ENCODE measurements around the gene OR2F1. TPM values are rescaled to one million over a fixed set of nuclear protein-coding genes. Genes with fewer than 3 reads are reported as not detected.
A peak's percentile ranks its signal among the peaks of the same experiment; 100 is the strongest.

OR2F1 gene
- total and polyA plus RNA-seq, 7 donors: not detected

DNA sequence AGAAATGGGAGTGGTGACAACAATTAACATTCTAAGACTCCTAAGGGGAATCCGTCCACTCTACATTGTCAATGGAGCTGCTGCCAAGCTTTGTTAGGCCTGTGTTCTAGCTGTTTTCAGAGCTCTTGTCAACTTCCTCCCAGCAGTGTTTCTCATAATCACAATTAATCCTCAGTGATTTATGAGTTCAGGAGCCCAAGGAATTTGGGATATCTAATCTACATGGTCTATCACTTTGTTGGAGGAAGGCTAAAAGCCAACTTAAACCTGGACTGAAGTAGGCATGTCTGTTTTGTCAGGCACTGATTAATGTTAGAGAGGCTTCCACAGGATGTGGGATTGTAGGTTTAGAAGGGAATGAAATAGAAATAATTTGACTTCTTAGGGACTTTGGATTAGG lies 29.8 kb upstream of the OR2F1 start:
- Histone ChIP-seq H3K36me3 (ENCODE audit: insufficient read depth in 1 of 2, low read depth in 1 of 2) (no peaks in the 10 kb centered on the region), H3K27me3 (ENCODE audit: insufficient read depth in 3 of 3, low read length in 2 of 3) (no peaks in the 10 kb centered on the region), H3K4me1 (no peaks in the 10 kb centered on the region), H3K27ac (no peak overlapping the region), H3K9me3 (no peaks in the 10 kb centered on the region), H3K4me3 (no peak overlapping the region)
- ATAC-seq: no peak
- 64 to 83% (median 67%) methylated on average over 1 of the region's 1 CpG for WGBS, 3 donors
- no peak for TF ChIP-seq CTCF (IDR thresholded peaks at IDR 0.05)
- intact Hi-C loops (cut with DNase I): no loop called here
- DNase-seq: no peak

- intact Hi-C loops (cut with DNase I): no loop called here
Observed at GRCh38 chr7:143929224-143929920, 25.3 kb upstream of the OR2F1 start.

DNA sequence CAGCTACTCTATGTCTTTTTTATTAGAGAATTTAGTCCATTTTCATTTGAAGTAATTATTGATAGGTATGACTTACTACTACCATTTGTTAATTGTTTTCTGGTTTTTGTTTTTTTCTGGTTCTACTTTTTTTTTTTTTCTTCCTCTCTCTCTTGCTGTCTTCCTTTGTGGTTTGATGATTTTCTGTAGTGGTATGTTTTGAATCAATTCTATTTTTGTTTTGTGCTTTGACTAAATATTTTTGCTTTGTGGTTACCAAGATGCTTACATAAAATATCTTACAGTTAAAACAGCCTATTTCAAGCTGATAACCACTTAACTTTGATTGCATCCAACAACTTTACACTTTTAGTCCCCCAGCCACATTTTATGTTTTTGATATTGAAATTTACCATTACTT lies 22.9 kb upstream of the OR2F1 start:
- Histone ChIP-seq H3K27me3 (ENCODE audit: insufficient read depth in 3 of 3, low read length in 2 of 3) (no peaks in the 10 kb centered on the region), H3K4me1 (no peaks in the 10 kb centered on the region), H3K36me3 (ENCODE audit: insufficient read depth in 1 of 2, low read depth in 1 of 2) (no peaks in the 10 kb centered on the region), H3K9me3 (peaks cover 3% of the 10 kb centered on the region), H3K27ac (no peak overlapping the region), H3K4me3 (no peak overlapping the region)
- no peak for TF ChIP-seq CTCF (IDR thresholded peaks at IDR 0.05)
- ATAC-seq (no peak), DNase-seq (no peak)
- intact Hi-C loops (cut with DNase I): loop anchor here in 1 of 2 donors (5.0 kb wide), 1 partner anchor 46 kb away; no protein-coding TSS in a partner anchor

More at GRCh38 chr7:143929224-143929920, 25.3 kb upstream of the OR2F1 start:
- TF ChIP-seq CTCF (IDR thresholded peaks at IDR 0.05): no peak
- Histone ChIP-seq H3K27ac (no peak overlapping the region), H3K4me3 (no peak overlapping the region), H3K36me3 (ENCODE audit: insufficient read depth in 1 of 2, low read depth in 1 of 2) (no peaks in the 10 kb centered on the region), H3K27me3 (ENCODE audit: insufficient read depth in 3 of 3, low read length in 2 of 3) (no peaks in the 10 kb centered on the region), H3K4me1 (no peaks in the 10 kb centered on the region), H3K9me3 (peaks cover 3% of the 10 kb centered on the region)
- ATAC-seq (peak in 1 of 4 donors; percentile 62), DNase-seq (no peak)
- 80 to 94% (median 88%) methylated on average over 1 of the region's 1 CpG for WGBS, 3 donors

GRCh38 chr7:143934526-143935325 lies 19.9 kb upstream of the OR2F1 start, which contains the start of gene OR2F2:
OR2F2 (plus strand) TSS chr7:143935233; CDS start chr7:143935233, 0 bp downstream.
- H3K9me3 ChIP-seq: peaks cover 3% of the 10 kb centered on the region
- H3K27ac ChIP-seq: no peak within 1 kb of the TSS
- intact Hi-C loops (cut with DNase I): loop anchor here in 1 of 2 donors (5.0 kb wide), 1 partner anchor 43 kb away; no protein-coding TSS in a partner anchor
- WGBS, 3 donors: 71 to 75% (median 72%) methylated on average over 3 of the region's 3 CpGs
- TF ChIP-seq CTCF (IDR thresholded peaks at IDR 0.05): no peak
- no peak for DNase-seq
- no peaks in the 10 kb centered on the region for H3K27me3 ChIP-seq (ENCODE audit: insufficient read depth in 3 of 3, low read length in 2 of 3)
- no peaks in the 10 kb centered on the region for H3K36me3 ChIP-seq (ENCODE audit: insufficient read depth in 1 of 2, low read depth in 1 of 2)
- no peak for ATAC-seq
- H3K4me1 ChIP-seq: no peaks in the 10 kb centered on the region
- no peak within 1 kb of the TSS for H3K4me3 ChIP-seq
